AG04450 (cell line): ENCODE data around the gene RGL1. TPM values are rescaled to one million over a fixed set of nuclear protein-coding genes. Genes with fewer than 3 reads are reported as not detected.

Experiments
- CTCF ChIA-PET: fragments of 300-600, 350-600 bp; formaldehyde crosslinking; extraction: SDS; loops from one replicate; lab custom pipeline; 2022; ENCODE audit warnings: antibody characterized with exemption, inconsistent platforms; lab: Charles Lee
- POLR2A ChIA-PET: fragments of 350-600 bp; formaldehyde crosslinking; extraction: SDS; loops from one replicate; lab custom pipeline; 2021; ENCODE audit warnings: antibody characterized with exemption, inconsistent platforms; lab: Yijun Ruan, JAX
- DNase-seq: peaks from one replicate; pipeline ENCODE4 v3.0.0-alpha.2; 2011; ENCODE audit warnings: low read depth, low spot score
- H3K27ac ChIP-seq: one replicate; pipeline ENCODE4 v1.5.1; 2012; ENCODE audit warnings: low read depth, low read length, control low read depth
- H3K27me3 ChIP-seq: one replicate; pipeline ENCODE4 v1.6.0; 2012; ENCODE audit warnings: low read length; ENCODE audit not compliant: control insufficient read depth, insufficient read depth
- H3K4me3 ChIP-seq: 2 replicates; pipeline ENCODE4 v1.5.1; 2011; ENCODE audit warnings: mild to moderate bottlenecking, low read depth, low read length, control low read depth
- H3K9me3 ChIP-seq: 2 replicates; pipeline ENCODE4 v1.5.1; 2012; ENCODE audit warnings: low read length; ENCODE audit not compliant: control insufficient read depth, insufficient read depth
- CTCF ChIP-seq: IDR thresholded peaks from 2 replicates; pipeline ENCODE4 v1.5.1; 2011; ENCODE audit warnings: low read depth, low read length, control low read depth, inconsistent platforms
- polyA plus RNA-seq: library from polyadenylated mRNA; depleted of rRNA; stranded (reverse); fragments of >200 nt; gene quantifications from 2 replicates; pipeline ENCODE4 v1.2.3, GENCODE V29; 2011

Gene RGL1
- polyA plus RNA-seq, 1 experiment = 11.1 TPM

GRCh38 chr1:183910845-183911244 is 105.9 kb downstream of the RGL1 start:
- H3K27ac ChIP-seq = no peak overlapping the region
- no peak overlapping the region for H3K4me3 ChIP-seq
- no peak for TF ChIP-seq CTCF
- CTCF ChIA-PET = interaction anchor here (0.6 to 1.3 kb wide), 2 partner anchors 255 to 257 kb away, joined by 3 to 9 read pairs; no protein-coding TSS in a partner anchor
- no peaks in the 10 kb centered on the region for H3K27me3 ChIP-seq
- DNase-seq = no peak
- H3K9me3 ChIP-seq = no peaks in the 10 kb centered on the region
- POLR2A ChIA-PET = no interaction called here

- Histone ChIP-seq H3K4me3 (no peak overlapping the region), H3K9me3 (no peaks in the 10 kb centered on the region), H3K27ac (no peak overlapping the region), H3K27me3 (no peaks in the 10 kb centered on the region)
- POLR2A ChIA-PET = no interaction called here
- DNase-seq = no peak
- CTCF ChIA-PET = interaction anchor here (0.6 to 1.3 kb wide), 2 partner anchors 256 to 257 kb away, joined by 3 to 9 read pairs; no protein-coding TSS in a partner anchor
- TF ChIP-seq CTCF = no peak
Observed at GRCh38 chr1:183911285-183911684, 106.4 kb downstream of the RGL1 start.

GRCh38 chr1:183912265-183912886 is 107.5 kb downstream of the RGL1 start:
- Histone ChIP-seq H3K27me3 (no peaks in the 10 kb centered on the region), H3K27ac (no peak overlapping the region), H3K4me3 (no peak overlapping the region), H3K9me3 (no peaks in the 10 kb centered on the region)
- DNase-seq = no peak
- CTCF ChIA-PET = no interaction called here
- TF ChIP-seq CTCF = no peak
- POLR2A ChIA-PET = no interaction called here

GRCh38 chr1:183913567-183913993 is 108.7 kb downstream of the RGL1 start:
- POLR2A ChIA-PET = no interaction called here
- CTCF ChIA-PET = interaction anchor here (1.4 to 5.0 kb wide), 2 partner anchors 229 to 259 kb away, joined by 9 to 254 read pairs; partner anchors contain the start of gene APOBEC4
- DNase-seq = no peak
- no peaks in the 10 kb centered on the region for H3K9me3 ChIP-seq
- TF ChIP-seq CTCF = no peak
- no peaks in the 10 kb centered on the region for H3K27me3 ChIP-seq
- no peak overlapping the region for H3K4me3 ChIP-seq
- no peak overlapping the region for H3K27ac ChIP-seq

GRCh38 chr1:183914276-183914675 is 109.4 kb downstream of the RGL1 start:
- POLR2A ChIA-PET = no interaction called here
- no peak for TF ChIP-seq CTCF
- Histone ChIP-seq H3K4me3 (no peak overlapping the region), H3K27me3 (no peaks in the 10 kb centered on the region), H3K27ac (no peak overlapping the region), H3K9me3 (no peaks in the 10 kb centered on the region)
- no peak for DNase-seq
- CTCF ChIA-PET = interaction anchor here (0.5 to 5.0 kb wide), 4 partner anchors 10 to 1077 kb away, joined by 3 to 254 read pairs (median 9); partner anchors contain the start of gene APOBEC4
